Adipose tissue (tissue), 3 donors: Measurements from ENCODE around the gene BAG5. TPM values are rescaled to one million over a fixed set of nuclear protein-coding genes. Genes with fewer than 3 reads are reported as not detected.

ENCODE experiments used
- H3K27ac ChIP-seq: one replicate; pipeline ENCODE4 v1.5.1; 2013; ENCODE audit warnings: low read depth, low read length
- WGBS, 3 donors: extraction: QIAGEN DNeasy Blood & Tissue Kit; methylation state at CpG; one replicate each; pipeline ENCODE4 v1.1.7; 2013; 5-methylcytosine and 5-hydroxymethylcytosine counted together
- polyA plus RNA-seq, 3 donors: library from polyadenylated mRNA; stranded (reverse); fragments of 200-250 nt; gene quantifications; one replicate each; pipeline ENCODE4 v1.2.3, GENCODE V29; 2013
- donor health status: healthy with polysubstance abuse.
- donor health status: Bipolar disorder and iron deficiency.
- donor health status: healthy.

Gene BAG5
- polyA plus RNA-seq, 3 donors, result 4.9 to 24.0 (median 13.4) TPM

- WGBS, 3 donors, result 53 to 69% (median 65%) methylated on average over 6 of the region's 6 CpGs
- H3K27ac ChIP-seq, result no peak overlapping the region
Observed at GRCh38 chr14:103574104-103574503, 11.6 kb upstream of the BAG5 start.

GRCh38 chr14:103569408-103569807 is 7.0 kb upstream of the BAG5 start:
- WGBS, 3 donors, result 70 to 78% (median 75%) methylated on average over 11 of the region's 11 CpGs
- H3K27ac ChIP-seq, result no peak overlapping the region

GRCh38 chr14:103568952-103569351 is 6.5 kb upstream of the BAG5 start:
- H3K27ac ChIP-seq, result no peak overlapping the region

GRCh38 chr14:103563844-103564505 is 1.5 kb upstream of the BAG5 start:
- no peak overlapping the region for H3K27ac ChIP-seq
- 40 to 67% (median 64%) methylated on average over 21 of the region's 21 CpGs for WGBS, 3 donors

More at GRCh38 chr14:103568952-103569351, 6.5 kb upstream of the BAG5 start:
- 66 to 81% (median 77%) methylated on average over 8 of the region's 8 CpGs for WGBS, 3 donors

GRCh38 chr14:103563226-103563620 is 766 bp upstream of the BAG5 start:
- H3K27ac ChIP-seq, result no peak overlapping the region
- WGBS, 3 donors, result 0 to 1% (median 1%) methylated on average over 22 of the region's 22 CpGs

GRCh38 chr14:103562179-103562428 is 353 bp downstream of the BAG5 start:
- WGBS, 3 donors, result 0 to 1% (median 0%) methylated on average over 24 to 25 of the region's 25 CpGs
- peak overlapping the region; percentile 76 for H3K27ac ChIP-seq

- 5 to 8% (median 6%) methylated on average over 35 to 36 of the region's 36 CpGs for WGBS, 3 donors
- H3K27ac ChIP-seq, result peak overlapping the region; percentile 76
Observed at GRCh38 chr14:103561381-103562178, 877 bp downstream of the BAG5 start.

- 64 to 75% (median 70%) methylated on average over 8 of the region's 8 CpGs for WGBS, 3 donors
- no peak overlapping the region for H3K27ac ChIP-seq
Observed at GRCh38 chr14:103560691-103561090, 1.8 kb downstream of the BAG5 start.

GRCh38 chr14:103559766-103560165 is 2.7 kb downstream of the BAG5 start:
- 62 to 76% (median 64%) methylated on average over 9 of the region's 9 CpGs for WGBS, 3 donors
- H3K27ac ChIP-seq, result no peak overlapping the region

GRCh38 chr14:103558071-103558882 is 4.2 kb downstream of the BAG5 start:
- 70 to 79% (median 77%) methylated on average over 16 of the region's 16 CpGs for WGBS, 3 donors
- H3K27ac ChIP-seq, result no peak overlapping the region

- 47 to 73% (median 65%) methylated on average over 15 of the region's 15 CpGs for WGBS, 3 donors
Observed at GRCh38 chr14:103556946-103557758, 5.3 kb downstream of the BAG5 start.

GRCh38 chr14:103555559-103556337 is 6.7 kb downstream of the BAG5 start:
- no peak overlapping the region for H3K27ac ChIP-seq
- WGBS, 3 donors, result 83 to 87% (median 86%) methylated on average over 15 of the region's 15 CpGs

More at GRCh38 chr14:103556946-103557758, 5.3 kb downstream of the BAG5 start:
- H3K27ac ChIP-seq, result no peak overlapping the region

GRCh38 chr14:103552846-103553210 is 9.6 kb downstream of the BAG5 start:
- WGBS, 3 donors, result 92 to 94% (median 93%) methylated on average over 11 of the region's 11 CpGs

GRCh38 chr14:103552011-103552845 is 10.2 kb downstream of the BAG5 start:
- H3K27ac ChIP-seq, result no peak overlapping the region
- WGBS, 3 donors, result 63 to 79% (median 71%) methylated on average over 18 of the region's 18 CpGs

More at GRCh38 chr14:103552846-103553210, 9.6 kb downstream of the BAG5 start:
- H3K27ac ChIP-seq, result no peak overlapping the region

GRCh38 chr14:103551338-103551762 is 11.1 kb downstream of the BAG5 start:
- WGBS, 3 donors, result 64 to 87% (median 69%) methylated on average over 13 to 17 of the region's 17 CpGs
- no peak overlapping the region for H3K27ac ChIP-seq

GRCh38 chr14:103550451-103551337 is 11.8 kb downstream of the BAG5 start:
- no peak overlapping the region for H3K27ac ChIP-seq
- 71 to 77% (median 74%) methylated on average over 22 of the region's 22 CpGs for WGBS, 3 donors
